Stimulated activated CD4-positive, alpha-beta T cell treated with anti-CD3 and anti-CD28 coated beads, Interleukin-12 subunit alpha, Interleukin-12 subunit beta, amount 100 ng/mL, for 48 hours (primary cell): ENCODE data around the gene PARP4.
"Not testable (repeated sequence)": the region's sequence is repeated elsewhere in the genome, so short reads cannot be mapped to it uniquely, and the experiment has no call there.

Experiments
- DNase-seq, 3 donors: peaks; one replicate each; pipeline ENCODE4 v3.0.0-alpha.2; 2020; ENCODE audit warnings: low read depth in 2 of 3, low spot score in 1 of 3

Gene PARP4

DNA sequence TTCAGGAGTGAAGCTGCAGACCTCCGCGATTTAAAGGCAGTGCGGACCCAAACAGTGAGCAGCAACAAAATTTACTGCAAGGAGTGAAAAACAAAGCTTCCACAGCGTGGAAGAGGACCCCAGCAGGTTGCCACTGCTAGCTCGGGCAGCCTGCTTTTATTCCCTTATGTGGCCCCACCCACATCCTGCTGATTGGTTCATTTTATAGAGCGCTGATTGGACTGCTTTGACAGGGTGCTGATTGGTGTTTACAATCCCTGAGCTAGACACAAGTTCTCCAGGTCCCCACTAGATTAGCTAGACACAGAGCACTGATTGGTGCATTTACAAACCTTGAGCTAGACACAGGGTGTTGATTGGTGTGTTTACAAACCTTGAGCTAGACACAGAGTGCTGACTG lies 6.3 kb downstream of the PARP4 start:
- DNase-seq: not testable (repeated sequence)

- DNase-seq: no peak
These were observed 6.8 kb downstream of the PARP4 start for GRCh38 chr13:24505756-24506155.

- DNase-seq: no peak
These were observed 7.3 kb downstream of the PARP4 start for GRCh38 chr13:24505256-24505655.

GRCh38 chr13:24503379-24503696 lies 9.2 kb downstream of the PARP4 start:
- no peak for DNase-seq

DNA sequence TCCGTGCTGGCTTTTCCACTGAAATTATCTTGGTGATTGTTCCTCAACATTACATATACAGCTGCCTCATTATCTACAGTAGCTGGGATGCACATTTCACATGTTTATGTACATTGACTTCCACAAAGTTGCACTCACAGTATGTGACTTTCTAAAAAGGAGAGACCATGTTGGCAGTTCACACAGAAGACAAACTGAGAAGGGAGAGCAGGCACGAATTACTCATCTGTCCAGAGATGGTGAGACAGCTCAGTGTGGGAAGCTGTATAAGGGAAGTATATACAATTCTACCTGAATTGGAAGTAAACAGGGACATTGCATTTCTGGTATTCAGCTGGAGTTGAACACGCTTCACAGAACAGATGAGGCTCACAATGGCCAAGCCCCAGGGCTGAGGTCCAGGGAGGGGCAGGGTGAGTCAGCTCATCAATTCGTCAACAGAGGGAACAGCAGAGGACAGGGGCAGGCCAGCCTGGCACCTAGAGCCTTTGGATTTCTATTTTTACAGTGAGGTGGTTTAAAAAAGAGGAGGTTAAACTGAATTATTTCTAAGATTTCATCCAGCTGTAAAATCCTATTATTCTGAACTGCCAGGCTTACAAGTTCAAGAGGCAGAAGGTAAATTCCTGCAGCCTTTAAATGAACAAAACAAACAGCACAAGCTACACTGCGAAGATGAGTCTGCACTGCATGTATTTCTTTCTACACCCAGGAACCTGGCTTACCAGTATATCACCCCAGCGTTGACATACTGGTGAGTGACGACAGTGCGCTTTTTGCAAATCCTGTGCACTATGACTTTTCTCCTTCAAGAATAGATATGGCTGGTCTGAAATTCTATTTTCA lies 9.8 kb downstream of the PARP4 start:
- no peak for DNase-seq

- no peak for DNase-seq
These were observed 11.6 kb downstream of the PARP4 start for GRCh38 chr13:24500977-24501376.

DNA sequence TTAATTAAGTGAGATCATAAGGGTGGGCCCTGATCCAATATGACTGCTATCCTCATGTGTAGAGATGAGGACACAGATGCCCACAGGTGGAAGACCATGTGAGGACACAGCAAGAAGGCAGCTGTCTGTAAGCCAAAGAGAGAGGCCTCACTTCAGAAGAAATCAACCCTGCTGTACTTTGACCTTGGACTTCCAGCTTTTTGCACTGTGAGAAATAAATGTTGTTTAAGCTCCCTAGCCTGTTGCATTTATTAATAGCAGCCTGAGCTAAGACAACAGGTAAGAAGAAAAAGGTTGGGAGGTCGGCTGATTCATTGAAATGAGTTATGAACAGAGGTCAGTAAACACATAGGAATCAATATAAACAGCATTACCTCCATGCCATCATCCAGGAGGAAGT lies 14.8 kb downstream of the PARP4 start:
- DNase-seq: no peak

GRCh38 chr13:24496295-24496694 lies 16.3 kb downstream of the PARP4 start:
- not testable (repeated sequence) for DNase-seq

DNA sequence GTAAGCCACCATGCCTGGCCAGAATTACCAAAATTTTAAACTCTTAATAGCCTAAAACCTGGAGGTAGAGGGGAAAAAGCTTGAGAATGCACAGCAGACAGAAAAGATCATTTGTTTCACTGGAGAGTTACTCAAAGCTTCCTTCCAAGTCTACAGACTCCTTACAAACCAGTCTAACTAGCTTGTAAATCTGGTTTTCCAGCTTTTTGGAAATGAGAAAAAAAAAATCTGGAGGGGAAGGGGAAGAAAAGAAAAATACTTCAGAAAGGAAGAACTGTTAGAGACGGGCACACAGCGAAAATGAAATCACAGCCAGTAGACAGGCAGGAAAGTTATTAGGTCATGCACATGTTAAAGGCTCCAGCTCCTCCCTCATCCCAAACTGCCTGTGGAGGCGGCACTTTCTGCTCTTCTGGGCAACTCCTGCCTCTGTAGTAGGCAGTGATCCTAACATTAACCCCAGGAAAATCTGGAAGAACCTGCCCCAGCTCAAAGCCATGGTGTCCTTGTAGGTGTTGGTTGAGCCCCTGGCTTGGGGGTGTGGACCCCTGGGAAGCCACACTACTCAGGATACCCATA lies 17.3 kb downstream of the PARP4 start:
- no peak for DNase-seq

DNA sequence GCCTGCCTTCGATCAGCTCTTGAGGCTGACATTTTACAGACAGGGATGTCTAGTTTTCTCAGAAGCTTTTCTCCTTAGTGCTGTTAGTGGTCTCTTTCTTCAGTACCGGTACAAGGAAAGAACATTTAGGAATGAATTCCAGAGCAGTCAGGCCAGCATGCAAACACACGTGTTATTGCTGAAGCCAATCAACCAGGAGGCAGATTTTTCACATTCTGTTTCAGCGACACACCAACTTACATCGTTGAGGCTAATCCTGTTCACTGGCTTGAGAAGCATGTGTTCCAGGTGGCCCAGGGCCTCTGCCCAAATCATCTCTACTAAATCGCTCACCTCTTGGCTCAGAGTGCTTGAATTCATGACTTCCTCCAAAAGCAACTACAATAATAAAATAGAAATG lies 19.2 kb downstream of the PARP4 start:
- DNase-seq: no peak

DNA sequence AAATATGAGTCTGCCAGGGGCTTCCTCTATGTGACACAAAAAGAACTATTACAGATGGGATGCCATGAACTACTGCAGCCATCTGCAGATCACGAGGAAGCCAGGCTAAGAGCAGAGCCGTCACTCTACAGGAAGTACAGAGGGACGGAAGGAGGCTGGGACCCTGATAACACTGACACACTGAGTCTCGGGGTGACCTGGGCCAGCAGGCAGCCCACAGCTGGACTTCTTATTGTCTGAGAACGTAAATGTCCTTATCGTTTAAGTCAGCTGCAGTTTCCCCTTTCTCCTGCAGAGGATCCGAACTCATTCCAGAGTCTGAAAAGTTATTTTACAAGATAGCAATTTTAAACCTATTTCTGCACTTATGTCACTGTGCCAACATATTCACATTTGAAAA lies 20.7 kb downstream of the PARP4 start:
- DNase-seq: no peak

- DNase-seq: no peak
These were observed 22.9 kb downstream of the PARP4 start for GRCh38 chr13:24489721-24490120.

DNA sequence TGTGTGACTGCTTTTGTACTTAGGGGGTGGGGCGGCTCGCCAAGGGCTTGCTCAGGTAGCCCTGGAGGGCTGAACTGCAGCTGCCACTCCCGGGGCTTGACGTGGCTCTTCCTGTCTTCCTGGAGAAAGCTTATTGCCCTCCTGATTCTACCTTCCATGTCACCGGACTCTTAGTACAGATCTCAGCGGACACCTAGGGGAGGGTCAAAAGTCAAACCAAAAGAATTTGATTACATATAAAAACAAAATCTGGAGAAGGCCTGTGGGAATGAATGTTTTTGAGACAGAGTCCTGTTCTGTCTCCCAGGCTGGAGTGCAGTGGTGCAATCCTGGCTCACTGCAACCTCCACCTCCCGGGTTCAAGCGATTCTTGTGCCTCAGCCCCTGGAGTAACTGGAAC lies 24.5 kb downstream of the PARP4 start:
- not testable (repeated sequence) for DNase-seq

DNA sequence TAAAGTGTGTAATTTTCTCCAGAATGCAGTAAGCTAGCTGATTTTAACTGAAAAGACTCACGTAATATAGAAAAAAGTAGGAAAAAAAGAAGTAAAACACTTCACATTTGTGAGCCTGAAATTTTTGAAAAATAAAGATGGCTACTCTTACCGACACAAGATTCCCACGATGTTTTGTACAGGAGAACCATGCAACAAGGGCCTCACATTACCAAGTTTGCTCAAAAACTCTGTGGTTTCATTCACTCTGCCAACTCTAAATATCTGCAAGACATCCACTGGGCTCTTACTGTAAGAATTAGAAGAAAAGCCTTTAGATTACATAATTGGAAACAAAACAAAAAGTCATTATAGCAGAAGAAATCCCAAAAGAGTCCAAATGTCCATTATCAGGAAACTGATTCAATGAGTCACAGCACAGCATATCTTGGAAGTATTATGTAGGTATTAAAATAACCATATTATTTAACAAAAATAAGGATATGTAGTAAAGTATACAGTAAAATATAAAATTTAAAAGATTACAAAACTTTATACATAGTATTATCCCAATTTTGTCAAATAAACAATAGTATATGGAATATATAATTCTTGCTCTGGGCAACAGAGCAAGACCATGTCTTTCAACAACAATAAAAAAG lies 26.4 kb downstream of the PARP4 start:
- DNase-seq: not testable (repeated sequence)

- no peak for DNase-seq
These were observed 38.9 kb downstream of the PARP4 start for GRCh38 chr13:24473686-24474085.

DNA sequence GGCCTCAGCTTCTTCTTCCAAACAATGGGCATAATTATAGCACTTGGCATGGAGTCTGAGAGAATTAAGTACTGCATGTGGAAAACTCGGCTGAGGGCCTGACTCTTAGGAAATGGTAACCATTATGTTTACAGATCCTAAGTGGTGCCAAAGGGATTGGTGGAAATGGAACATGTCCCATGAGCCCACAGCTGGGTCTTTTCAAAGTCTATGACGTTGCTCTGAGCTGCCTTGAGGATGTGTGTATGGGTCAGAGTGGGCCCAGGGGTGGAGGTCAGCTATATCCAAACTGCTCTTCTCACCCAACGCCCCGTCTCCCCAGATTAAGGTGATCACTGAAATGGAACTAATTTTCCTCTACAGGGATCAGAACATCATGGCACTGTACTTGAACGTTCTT lies 40.4 kb downstream of the PARP4 start:
- not testable (repeated sequence) for DNase-seq

DNA sequence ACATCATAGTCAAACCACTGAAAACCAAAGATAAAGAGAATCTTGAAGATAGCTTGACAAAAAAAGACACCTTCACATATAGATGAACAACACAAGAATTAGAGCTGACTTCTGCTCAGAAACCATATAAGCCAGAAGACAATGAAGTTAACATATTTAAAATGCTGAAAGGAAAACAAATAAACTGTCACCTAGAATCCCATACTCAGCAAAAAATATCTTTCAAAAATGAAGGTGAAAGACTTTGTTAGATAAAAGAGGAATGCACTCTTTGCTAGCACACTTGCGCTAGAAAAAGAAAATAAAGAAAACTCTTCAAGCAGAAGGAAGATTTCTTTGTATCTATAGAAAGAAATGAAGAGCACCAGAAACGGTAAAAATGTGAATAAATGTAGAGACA lies 49.5 kb downstream of the PARP4 start:
- no peak for DNase-seq

DNA sequence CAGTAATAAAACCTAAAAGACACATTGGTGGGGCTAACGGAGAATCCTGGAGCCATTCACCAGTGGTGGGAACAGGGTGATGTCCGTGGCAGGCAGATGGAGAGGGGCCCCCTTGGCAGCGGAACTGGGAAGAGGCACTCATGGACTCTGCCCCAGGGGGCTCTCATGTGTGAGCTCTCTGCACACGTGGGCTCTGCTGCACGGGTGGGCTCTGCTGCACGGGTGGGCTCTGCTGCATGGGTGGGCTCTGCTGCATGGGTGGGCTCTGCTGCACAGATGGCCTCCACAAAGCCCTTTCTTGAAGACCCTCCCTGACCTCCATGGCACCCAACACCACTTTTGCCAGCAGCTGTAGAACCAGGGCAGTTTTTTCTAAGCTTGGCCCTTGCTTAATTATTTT lies 52.3 kb downstream of the PARP4 start:
- no peak for DNase-seq

DNA sequence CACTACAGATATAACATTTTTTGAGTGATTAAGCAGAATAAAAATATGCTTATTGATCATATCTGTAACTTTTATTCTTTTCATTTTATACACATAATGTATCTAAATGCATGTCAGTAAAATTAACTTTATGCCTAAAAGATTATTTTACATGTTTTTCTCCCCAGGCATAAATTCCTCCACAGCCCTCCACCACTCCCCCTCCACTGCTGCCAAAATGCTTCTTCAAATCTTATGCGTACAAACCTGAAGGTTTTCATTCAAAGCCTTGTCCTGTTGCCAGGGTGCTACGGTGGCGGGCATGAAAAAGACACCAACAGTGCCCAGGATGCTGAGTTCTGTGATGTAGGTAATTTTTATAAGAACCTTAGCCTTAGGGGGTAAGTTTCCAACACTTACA lies 52.9 kb downstream of the PARP4 start:
- no peak for DNase-seq

GRCh38 chr13:24459234-24459633 lies 53.3 kb downstream of the PARP4 start:
- peak in 1 of 3 donors; percentile 1 for DNase-seq

DNA sequence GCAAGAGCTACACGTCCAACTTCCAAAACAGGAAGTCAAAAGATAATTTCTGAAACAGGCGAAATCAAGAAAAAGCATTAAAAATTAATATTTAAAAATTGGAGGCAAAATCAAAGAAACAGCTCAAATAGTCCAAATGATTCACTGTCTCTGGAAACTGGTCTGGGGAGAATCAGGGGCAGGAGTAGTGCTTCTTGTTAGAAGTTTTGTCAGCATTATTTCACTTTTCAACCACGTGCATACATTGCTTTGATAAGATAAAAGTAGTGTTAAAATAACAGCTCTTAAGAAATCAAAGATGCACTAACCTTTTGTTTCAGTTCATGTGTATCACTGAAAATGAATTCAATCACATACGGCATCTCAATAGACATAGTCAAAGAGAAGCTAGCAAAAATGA lies 53.8 kb downstream of the PARP4 start:
- no peak for DNase-seq

DNA sequence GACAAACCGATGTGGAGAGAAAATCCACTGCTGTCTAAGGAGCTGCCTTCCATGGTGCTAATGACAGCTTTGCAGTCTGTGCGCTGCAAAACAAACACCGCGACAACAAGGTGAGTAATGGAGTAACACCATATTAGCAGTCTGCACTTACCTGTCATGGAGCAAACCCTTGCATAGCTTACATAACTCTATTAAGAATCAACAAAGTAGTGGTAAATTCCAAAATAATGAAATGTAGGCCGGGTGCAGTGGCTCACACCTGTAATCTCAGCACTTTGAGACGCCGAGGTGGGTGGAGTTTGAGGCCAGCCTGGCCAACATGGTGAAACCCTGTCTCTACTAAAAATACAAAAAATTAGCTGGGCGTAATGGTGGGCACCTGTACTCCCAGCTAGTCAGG lies 56.2 kb downstream of the PARP4 start:
- DNase-seq: no peak

DNA sequence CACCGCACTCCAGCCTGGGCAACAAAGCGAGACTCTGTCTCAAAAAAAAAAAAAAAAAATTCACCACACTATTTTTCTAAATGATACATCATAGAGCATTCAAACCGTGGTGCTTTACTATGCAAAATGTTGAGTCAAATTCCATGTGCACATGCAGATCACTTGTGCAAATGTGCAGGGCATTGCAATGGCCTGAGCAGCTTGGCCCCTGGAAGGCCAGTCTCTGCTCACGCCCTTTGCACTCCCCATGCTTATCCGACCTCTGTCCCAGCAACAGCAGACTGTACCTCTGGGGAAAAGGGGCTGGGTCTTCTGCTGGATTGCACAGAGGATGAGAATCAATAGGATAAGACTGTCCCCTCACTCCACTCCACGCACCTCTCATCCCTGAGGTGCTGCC lies 58.5 kb downstream of the PARP4 start:
- no peak for DNase-seq
